ENCODE data around the gene SULT1A1.
"Not testable (repeated sequence)": the region's sequence is repeated elsewhere in the genome, so short reads cannot be mapped to it uniquely, and the experiment has no call there.

SULT1A1 gene

DNA sequence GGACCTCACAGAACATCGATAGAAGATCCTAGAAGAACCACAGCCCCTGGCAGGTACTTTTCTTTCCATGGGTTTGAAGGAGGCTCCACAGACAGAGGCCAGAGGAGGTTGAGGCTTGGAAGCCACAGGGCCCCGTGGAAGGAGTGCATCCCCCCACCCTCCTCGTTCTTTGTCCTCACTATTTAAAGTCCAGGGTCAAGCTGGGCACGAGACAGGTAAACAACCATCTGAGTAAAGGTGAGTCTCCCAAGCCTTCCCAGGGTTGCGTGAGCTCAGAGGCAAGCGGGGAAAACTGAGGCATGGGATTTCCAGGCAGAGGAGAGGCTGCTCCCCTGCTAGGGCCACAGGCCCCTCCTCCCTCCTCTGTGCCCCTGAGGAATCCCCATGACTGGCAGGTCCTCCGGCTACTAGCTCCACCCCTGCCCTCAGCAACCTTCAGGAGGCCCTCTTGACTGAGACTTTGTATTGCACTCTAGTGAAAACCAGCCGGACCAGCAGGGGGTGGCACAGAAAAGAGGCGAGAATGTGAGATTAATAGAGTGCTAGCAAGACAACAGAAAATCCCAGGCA is 12.1 kb downstream of the SULT1A1 start:
- H3K4me3 ChIP-seq (ENCODE audit: low read depth, low read length) = no peak overlapping the region
- TF ChIP-seq, protein P1, sequence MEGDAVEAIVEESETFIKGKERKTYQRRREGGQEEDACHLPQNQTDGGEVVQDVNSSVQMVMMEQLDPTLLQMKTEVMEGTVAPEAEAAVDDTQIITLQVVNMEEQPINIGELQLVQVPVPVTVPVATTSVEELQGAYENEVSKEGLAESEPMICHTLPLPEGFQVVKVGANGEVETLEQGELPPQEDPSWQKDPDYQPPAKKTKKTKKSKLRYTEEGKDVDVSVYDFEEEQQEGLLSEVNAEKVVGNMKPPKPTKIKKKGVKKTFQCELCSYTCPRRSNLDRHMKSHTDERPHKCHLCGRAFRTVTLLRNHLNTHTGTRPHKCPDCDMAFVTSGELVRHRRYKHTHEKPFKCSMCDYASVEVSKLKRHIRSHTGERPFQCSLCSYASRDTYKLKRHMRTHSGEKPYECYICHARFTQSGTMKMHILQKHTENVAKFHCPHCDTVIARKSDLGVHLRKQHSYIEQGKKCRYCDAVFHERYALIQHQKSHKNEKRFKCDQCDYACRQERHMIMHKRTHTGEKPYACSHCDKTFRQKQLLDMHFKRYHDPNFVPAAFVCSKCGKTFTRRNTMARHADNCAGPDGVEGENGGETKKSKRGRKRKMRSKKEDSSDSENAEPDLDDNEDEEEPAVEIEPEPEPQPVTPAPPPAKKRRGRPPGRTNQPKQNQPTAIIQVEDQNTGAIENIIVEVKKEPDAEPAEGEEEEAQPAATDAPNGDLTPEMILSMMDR (IDR thresholded peaks at IDR 0.05; ENCODE audit: low read depth, low read length) = peak; percentile 7; the same call in 1 of the 2 replicates

DNA sequence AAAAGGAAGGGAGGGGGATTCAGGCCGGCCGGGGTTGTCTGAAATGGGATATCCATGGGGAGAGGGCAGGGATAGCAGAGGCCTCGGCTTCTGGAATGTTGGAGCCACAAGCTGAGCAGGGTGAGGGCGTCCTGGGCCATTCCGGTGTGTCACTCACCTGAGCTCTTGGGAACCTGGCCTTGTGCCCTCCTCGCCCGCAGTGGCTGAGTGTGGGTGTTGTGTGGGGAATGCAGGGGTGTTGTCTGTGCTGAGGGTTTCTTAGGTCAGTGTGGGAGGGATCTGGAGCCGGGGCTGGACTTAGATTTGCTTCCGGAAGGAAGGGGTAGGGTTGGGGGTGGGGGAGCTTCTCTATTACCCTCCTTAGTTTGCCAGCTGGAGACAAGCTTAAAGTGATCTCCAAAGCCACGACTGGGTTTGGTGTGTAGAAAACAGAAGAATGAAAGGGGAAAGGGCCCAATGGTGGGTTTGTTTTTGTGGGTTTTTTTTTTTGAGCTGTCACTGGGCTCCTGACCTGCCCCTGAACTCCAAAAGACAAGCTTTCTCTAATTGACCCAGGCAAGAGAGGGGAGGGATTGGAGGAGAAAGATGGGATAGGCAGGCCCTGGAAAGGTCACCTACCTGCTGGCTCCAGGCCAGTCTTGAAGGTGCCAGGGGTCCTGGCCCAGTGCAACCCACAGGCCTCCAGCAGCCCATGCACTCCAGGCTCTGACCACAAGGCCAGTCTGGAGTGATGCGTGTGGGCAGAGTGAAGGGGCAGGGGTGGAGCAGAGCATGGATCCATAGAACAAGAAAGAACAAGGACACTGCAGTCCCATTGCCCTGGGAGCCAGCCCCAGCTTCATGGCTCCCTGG is 12.8 kb downstream of the SULT1A1 start, which contains the start of gene SULT1A2:
Gene SULT1A2 (minus strand): TSS at position 211 of the 852 bp plus-strand sequence. CDS start 1,120 bp downstream, outside the sequence.
- TF ChIP-seq, protein P1 (IDR thresholded peaks at IDR 0.05; ENCODE audit: low read depth, low read length) = no peak
- no peak within 1 kb of the TSS for H3K4me3 ChIP-seq (ENCODE audit: low read depth, low read length)

DNA sequence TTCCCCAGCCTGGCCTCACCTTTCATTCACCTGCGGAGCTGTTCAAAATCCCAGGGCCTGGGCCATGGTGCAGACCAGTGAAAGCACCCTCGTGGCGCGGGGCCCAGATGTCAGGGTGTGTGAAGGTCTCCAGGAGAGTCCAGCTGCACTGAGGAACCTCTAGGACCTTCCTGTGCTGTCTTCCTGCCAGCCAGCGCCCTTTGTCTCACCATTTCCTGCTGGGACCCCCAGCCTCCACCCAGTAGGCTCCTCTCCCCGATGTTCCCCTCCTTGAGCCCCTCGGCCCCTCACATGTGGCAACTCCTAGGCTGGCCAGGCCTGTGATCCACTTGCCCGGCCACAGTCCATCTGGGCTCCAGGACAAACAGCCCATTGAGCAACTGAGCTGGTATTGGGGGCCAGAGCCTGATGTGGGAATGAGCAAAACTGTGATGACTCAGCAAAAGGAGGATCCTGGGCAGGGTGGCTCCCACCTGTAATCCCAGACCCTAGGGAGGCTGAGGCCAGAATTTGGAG is 13.7 kb downstream of the SULT1A1 start:
- TF ChIP-seq, protein P1 (IDR thresholded peaks at IDR 0.05; ENCODE audit: low read depth, low read length) = no peak
- no peak overlapping the region for H3K4me3 ChIP-seq (ENCODE audit: low read depth, low read length)

DNA sequence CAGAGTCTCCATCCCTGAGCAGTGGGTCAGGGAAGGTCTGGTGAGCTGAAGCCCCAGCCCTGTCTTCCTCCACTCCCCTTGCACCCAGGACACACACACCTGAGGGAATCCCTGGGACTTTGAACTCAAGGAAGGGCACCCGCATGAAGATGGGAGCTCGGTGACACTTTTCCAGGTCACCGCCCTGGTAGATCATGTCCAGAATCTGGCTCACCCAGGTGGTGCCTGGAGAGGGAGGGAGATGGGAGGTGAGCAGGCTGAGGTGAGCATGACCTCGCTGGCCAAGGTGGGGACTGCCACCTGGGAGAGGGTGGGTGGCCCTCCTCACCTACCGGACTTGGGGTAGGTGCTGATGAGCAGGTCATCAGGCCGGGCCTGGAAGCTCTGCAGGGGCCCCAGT is 14.4 kb downstream of the SULT1A1 start:
- H3K4me3 ChIP-seq (ENCODE audit: low read depth, low read length) = not testable (repeated sequence)

DNA sequence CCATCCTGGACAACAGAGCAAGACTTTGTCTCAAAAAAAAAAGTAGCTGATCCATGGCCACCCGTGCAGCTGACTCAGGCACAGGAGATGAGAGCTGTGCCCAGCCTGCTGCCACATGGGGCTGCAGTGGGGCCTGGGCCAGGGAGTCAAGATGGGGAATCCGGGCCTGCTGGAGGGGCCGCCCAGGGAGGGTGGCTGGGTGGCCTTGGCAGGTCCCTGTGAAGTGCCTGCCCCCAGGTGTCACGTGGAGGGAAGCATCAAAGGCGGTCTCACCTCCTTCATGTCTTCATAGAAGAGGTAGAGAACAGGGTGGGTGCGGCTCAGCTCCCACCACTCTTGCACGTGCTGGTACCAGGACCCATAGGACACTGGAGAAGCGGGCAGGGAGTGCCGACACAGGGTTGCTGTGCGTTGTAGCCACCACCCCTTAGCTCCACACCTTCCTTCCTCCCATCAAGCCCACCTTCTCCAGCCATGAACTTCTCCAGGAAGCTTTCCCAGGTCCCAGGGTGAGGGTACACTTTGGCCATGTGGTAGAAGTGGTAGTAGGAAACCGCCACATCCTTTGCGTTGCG is 16.8 kb downstream of the SULT1A1 start:
- TF ChIP-seq, protein P1 (IDR thresholded peaks at IDR 0.05; ENCODE audit: low read depth, low read length) = no peak
- no peak overlapping the region for H3K4me3 ChIP-seq (ENCODE audit: low read depth, low read length)

DNA sequence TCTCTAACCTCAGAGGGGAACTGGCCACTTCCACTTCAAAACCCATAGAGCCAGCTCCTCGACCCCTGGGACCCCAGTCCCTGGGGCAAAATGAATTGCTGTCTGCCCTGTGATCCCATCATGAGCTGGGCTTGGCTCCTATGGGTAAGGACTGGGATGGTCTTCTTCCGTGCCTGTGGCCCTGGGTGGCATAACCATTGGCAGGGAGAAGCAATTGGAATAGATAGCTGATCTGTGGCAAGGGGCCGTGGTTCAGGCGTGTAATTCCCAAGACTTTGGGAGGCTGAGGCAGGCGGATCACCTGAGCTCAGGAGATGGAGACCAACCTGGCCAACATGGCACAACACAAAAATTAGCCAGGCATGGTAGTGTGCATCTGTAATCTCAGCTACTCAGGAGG is 17.3 kb downstream of the SULT1A1 start:
- TF ChIP-seq, protein P1 (IDR thresholded peaks at IDR 0.05; ENCODE audit: low read depth, low read length) = no peak
- H3K4me3 ChIP-seq (ENCODE audit: low read depth, low read length) = no peak overlapping the region

DNA sequence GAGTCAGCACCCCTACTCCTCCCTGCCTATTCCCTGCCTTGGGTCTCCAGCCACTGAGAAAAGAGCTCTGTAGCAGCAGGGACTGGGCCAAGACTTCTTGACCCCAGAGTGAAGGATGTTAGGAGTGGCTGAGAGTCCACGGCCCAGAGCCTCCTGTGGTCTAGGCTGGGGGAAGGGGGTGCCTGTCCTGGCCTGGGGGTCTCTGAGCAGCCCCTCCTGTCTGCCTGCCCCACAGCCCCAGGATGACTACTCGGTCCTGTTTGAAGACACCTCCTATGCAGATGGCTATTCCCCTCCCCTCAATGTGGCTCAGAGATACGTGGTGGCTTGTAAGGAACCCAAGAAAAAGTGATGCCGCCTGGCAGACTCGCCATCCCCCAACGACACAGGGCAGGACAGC is 18.5 kb downstream of the SULT1A1 start:
- H3K4me3 ChIP-seq (ENCODE audit: low read depth, low read length) = no peak overlapping the region
- TF ChIP-seq, protein P1 (IDR thresholded peaks at IDR 0.05; ENCODE audit: low read depth, low read length) = no peak
